B cell (primary cell): ENCODE data around the gene CCDC88B. TPM values are rescaled to one million over a fixed set of nuclear protein-coding genes. Genes with fewer than 3 reads are reported as not detected.

Source experiments
- ATAC-seq: fragments of 200-7000 bp; cut with Tn5 transposase; one replicate; pipeline ENCODE4 v1.10.0; 2021; ENCODE audit warnings: low read depth, mild to moderate bottlenecking, moderate number of reproducible peaks, moderate library complexity
- CTCF ChIA-PET: fragments of 350-600 bp; sonication (Branson Sonifier 250); formaldehyde crosslinking; loops from one replicate; lab custom pipeline; 2021; ENCODE audit warnings: antibody characterized with exemption, inconsistent platforms; lab: Charles Lee
- POLR2A ChIA-PET: fragments of 350-600 bp; sonication (Branson Sonifier 250); formaldehyde crosslinking; loops from one replicate; lab custom pipeline; 2021; ENCODE audit warnings: antibody characterized with exemption; lab: Charles Lee
- DNase-seq: peaks from one replicate; pipeline ENCODE4 v3.0.0; 2013
- H2AFZ ChIP-seq: 2 replicates; pipeline ENCODE4 v1.6.1; 2012; ENCODE audit warnings: mild to moderate bottlenecking, low read depth, low read length; ENCODE audit not compliant: insufficient read depth, poor library complexity, severe bottlenecking
- H3K27ac ChIP-seq, 2 donors: 1 replicate in 1 of 2; 2 replicates in 1 of 2; pipeline ENCODE4 v1.5.1; 2012 to 2013; ENCODE audit warnings: low read length in 2 of 2, mild to moderate bottlenecking in 2 of 2, moderate library complexity in 1 of 2
- H3K27me3 ChIP-seq, 4 experiments: fragments of 200-600 bp in 1 of 4; sonication (generic) in 1 of 4; replicated peaks in 1 of 4; 1 replicate in 2 of 4; 2 replicates in 2 of 4; pipeline versions ENCODE4 v1.6.1 to v1.7.0; 2013 to 2016; ENCODE audit warnings: low read length in 3 of 4, mild to moderate bottlenecking in 2 of 4, mixed read lengths in 1 of 4, moderate library complexity in 1 of 4; ENCODE audit not compliant: insufficient read depth in 4 of 4, control insufficient read depth in 3 of 4; ENCODE audit errors: control extremely low read depth in 1 of 4
- H3K36me3 ChIP-seq, 2 experiments: replicated peaks in 1 of 2; 1 replicate in 1 of 2; 2 replicates in 1 of 2; pipeline versions ENCODE4 v1.6.1 to v1.7.1; 2013; ENCODE audit warnings: low read length in 1 of 2; ENCODE audit not compliant: insufficient read depth in 2 of 2, control insufficient read depth in 1 of 2; ENCODE audit errors: control extremely low read depth in 1 of 2, extremely low read depth in 1 of 2
- H3K4me1 ChIP-seq, 2 donors: fragments of 200-600 bp in 1 of 2; sonication (generic) in 1 of 2; 1 replicate in 1 of 2; 2 replicates in 1 of 2; pipeline versions ENCODE4 v1.5.1 to v1.6.1; 2013 to 2017; ENCODE audit warnings: low read length in 2 of 2; ENCODE audit not compliant: control insufficient read depth in 2 of 2, insufficient read depth in 2 of 2
- H3K4me2 ChIP-seq: replicated peaks from 2 replicates; pipeline ENCODE3; 2012; ENCODE audit warnings: mild to moderate bottlenecking, low read depth, low read length; ENCODE audit not compliant: poor library complexity, severe bottlenecking
- H3K4me3 ChIP-seq, 5 experiments: fragments of 200-600 bp in 1 of 5; sonication (generic) in 1 of 5; 1 replicate in 3 of 5; 2 replicates in 2 of 5; pipeline versions ENCODE4 v1.5.1 to v1.7.0; 2011 to 2016; ENCODE audit warnings: low read length in 4 of 5, mild to moderate bottlenecking in 4 of 5, low read depth in 2 of 5, control low read depth in 1 of 5, moderate library complexity in 1 of 5; ENCODE audit not compliant: insufficient read depth in 1 of 5; ENCODE audit errors: control extremely low read depth in 1 of 5, extremely low read depth in 1 of 5
- H3K79me2 ChIP-seq: fragments of 200-600 bp; sonication (generic); one replicate; pipeline ENCODE4 v1.6.0; 2016; ENCODE audit warnings: low read length; ENCODE audit not compliant: control insufficient read depth, insufficient read depth
- H3K9ac ChIP-seq: fragments of 200-600 bp; sonication (generic); 2 replicates; pipeline ENCODE4 v1.6.1; 2017; ENCODE audit warnings: mild to moderate bottlenecking, low read length, moderate library complexity
- H3K9me3 ChIP-seq, 3 donors: one replicate each; pipeline versions ENCODE4 v1.6.1 to v1.7.1; 2013; ENCODE audit warnings: low read length in 2 of 3; ENCODE audit not compliant: control insufficient read depth in 2 of 3, insufficient read depth in 1 of 3; ENCODE audit errors: control extremely low read depth in 1 of 3
- H4K20me1 ChIP-seq: 2 replicates; pipeline ENCODE4 v1.6.0; 2012; ENCODE audit warnings: mild to moderate bottlenecking, low read length; ENCODE audit not compliant: insufficient read depth, control insufficient read depth, poor library complexity, severe bottlenecking
- H3K27ac Mint-ChIP-seq: one replicate; pipeline ENCODE4 v1.8.0; 2021; ENCODE audit warnings: mixed read lengths
- H3K27me3 Mint-ChIP-seq: one replicate; pipeline ENCODE4 v1.8.0; 2021; ENCODE audit warnings: mixed read lengths
- H3K4me1 Mint-ChIP-seq: one replicate; pipeline ENCODE4 v1.8.0; 2021; ENCODE audit warnings: mixed read lengths
- H3K4me3 Mint-ChIP-seq: one replicate; pipeline ENCODE4 v1.8.0; 2021; ENCODE audit warnings: mixed read lengths
- H3K9me3 Mint-ChIP-seq: one replicate; pipeline ENCODE4 v1.8.0; 2022; ENCODE audit warnings: mixed read lengths; ENCODE audit not compliant: insufficient read depth
- EZH2 ChIP-seq: IDR thresholded peaks from 2 replicates; pipeline ENCODE4 v1.6.1; 2012; ENCODE audit warnings: borderline replicate concordance, low read depth, mild to moderate bottlenecking, moderate library complexity, low read length; ENCODE audit not compliant: insufficient read depth, poor library complexity, severe bottlenecking
- WGBS: methylation state at CpG from one replicate; pipeline ENCODE4 v1.1.5; 2013; ENCODE audit warnings: missing lambda C conversion rate; ENCODE audit not compliant: insufficient coverage; 5-methylcytosine and 5-hydroxymethylcytosine counted together
- intact Hi-C: fragments of 100-400 bp; cut with micrococcal nuclease; formaldehyde crosslinking; loops from one replicate; pipeline ENCODE4 v1.10.0; 2022
- polyA plus RNA-seq: library from polyadenylated mRNA; depleted of rRNA; stranded (reverse); fragments of >200 nt; gene quantifications from 2 replicates; pipeline ENCODE4 v1.2.3, GENCODE V29; 2012
- total RNA-seq, 2 donors: library from RNA; stranded (reverse); fragments of 120-200 nt in 1 of 2; gene quantifications; 1 replicate in 1 of 2; 2 replicates in 1 of 2; pipeline versions ENCODE4 v1.2.3 to v1.2.4, GENCODE V29; 2013 to 2022
- TF ChIP-seq, protein P1 (sequence below): fragments of 200-600 bp; IDR thresholded peaks from one replicate; pipeline ENCODE4 v1.8.0; 2022; ENCODE audit warnings: antibody characterized with exemption, mild to moderate bottlenecking

CCDC88B gene
- total and polyA plus RNA-seq, 2 donors (not counting 1 experiment from before 2014, with no cell fraction given), result 172 to 208 TPM

DNA sequence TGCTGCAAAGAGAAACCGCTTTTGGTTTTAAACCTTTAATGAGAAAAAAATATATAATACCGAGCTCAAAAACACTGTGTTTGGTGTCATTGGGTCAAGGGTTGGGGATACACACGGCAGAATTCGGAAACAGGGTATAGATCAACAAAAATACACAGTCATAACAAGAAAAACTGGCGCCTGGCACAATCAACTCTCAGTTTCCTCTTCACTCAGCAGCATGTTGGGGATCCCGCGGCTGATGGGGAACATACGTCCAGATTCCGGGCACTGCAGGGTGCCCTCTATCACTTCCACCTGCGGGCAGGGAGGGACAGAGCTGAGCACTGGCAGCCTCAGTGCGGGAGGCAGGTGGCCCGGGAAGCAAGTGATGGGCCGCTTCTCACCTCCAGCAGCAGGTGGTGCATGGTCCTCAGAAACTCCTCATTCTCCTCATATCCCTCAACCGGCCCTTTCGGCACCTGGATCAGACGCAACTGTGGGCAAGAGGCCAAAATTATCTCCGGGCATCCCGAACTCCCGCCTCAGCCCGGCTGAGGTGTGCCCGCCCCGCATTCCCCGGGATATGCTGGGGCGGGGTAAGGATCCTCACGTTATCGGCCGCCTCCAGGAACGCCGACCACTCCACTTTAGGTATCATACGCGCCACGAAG is 23.2 kb upstream of the CCDC88B start:
- H3K4me3 ChIP-seq, result peak overlapping the region; percentile 19 to 95 (median 76)
- peak; percentile 5 for ATAC-seq

More for the DNA sequence above, 23.2 kb upstream of the CCDC88B start:
- Histone ChIP-seq H3K4me1 (peaks cover 8 to 26% of the 10 kb centered on the region in 2 donors), H3K27ac (peak overlapping the region; percentile 99 to 100), H3K4me2 (peak overlapping the region; percentile 99), H3K36me3 (peaks cover 0 to 29% of the 10 kb centered on the region in 2 experiments), H3K79me2 (peaks cover 23% of the 10 kb centered on the region), H3K9ac (peak overlapping the region; percentile 95), H3K9me3 (no peaks in the 10 kb centered on the region), H4K20me1 (peaks cover 14% of the 10 kb centered on the region), H3K27me3 (no peaks in the 10 kb centered on the region), H2AFZ (peak overlapping the region; percentile 89)
- intact Hi-C loops, result loop anchor here (1.0 to 5.0 kb wide), 7 partner anchors 11 to 426 kb away; partner anchors contain the start of genes ESRRA, GPR137 and RASGRP2
- Mint-ChIP-seq H3K27ac (peak overlapping the region; percentile 100), H3K27me3 (no peaks in the 10 kb centered on the region), H3K4me3 (peak overlapping the region; percentile 98), H3K9me3 (no peaks in the 10 kb centered on the region), H3K4me1 (peaks cover 38% of the 10 kb centered on the region)
- CTCF ChIA-PET, result interaction anchor here (0.6 to 4.7 kb wide), 27 partner anchors 12 to 534 kb away, joined by 3 to 188 read pairs (median 8); partner anchors contain the start of genes BAD, CATSPERZ, CCDC88B and ESRRA
- TF ChIP-seq, protein P1, sequence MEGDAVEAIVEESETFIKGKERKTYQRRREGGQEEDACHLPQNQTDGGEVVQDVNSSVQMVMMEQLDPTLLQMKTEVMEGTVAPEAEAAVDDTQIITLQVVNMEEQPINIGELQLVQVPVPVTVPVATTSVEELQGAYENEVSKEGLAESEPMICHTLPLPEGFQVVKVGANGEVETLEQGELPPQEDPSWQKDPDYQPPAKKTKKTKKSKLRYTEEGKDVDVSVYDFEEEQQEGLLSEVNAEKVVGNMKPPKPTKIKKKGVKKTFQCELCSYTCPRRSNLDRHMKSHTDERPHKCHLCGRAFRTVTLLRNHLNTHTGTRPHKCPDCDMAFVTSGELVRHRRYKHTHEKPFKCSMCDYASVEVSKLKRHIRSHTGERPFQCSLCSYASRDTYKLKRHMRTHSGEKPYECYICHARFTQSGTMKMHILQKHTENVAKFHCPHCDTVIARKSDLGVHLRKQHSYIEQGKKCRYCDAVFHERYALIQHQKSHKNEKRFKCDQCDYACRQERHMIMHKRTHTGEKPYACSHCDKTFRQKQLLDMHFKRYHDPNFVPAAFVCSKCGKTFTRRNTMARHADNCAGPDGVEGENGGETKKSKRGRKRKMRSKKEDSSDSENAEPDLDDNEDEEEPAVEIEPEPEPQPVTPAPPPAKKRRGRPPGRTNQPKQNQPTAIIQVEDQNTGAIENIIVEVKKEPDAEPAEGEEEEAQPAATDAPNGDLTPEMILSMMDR, result peak; percentile 67
- no peak for TF ChIP-seq EZH2
- WGBS, result 5% methylated on average over 29 of the region's 32 CpGs
- POLR2A ChIA-PET, result interaction anchor here (1.0 to 2.6 kb wide), 18 partner anchors 12 to 1475 kb away, joined by 3 to 50 read pairs (median 7); partner anchors contain the start of genes BAD, CCDC88B, ESRRA and FAU
- DNase-seq, result no peak
